HG03097 (cell line): ENCODE data around the gene CENPP.

ENCODE experiments used
- ATAC-seq: cut with Tn5 transposase; IDR thresholded peaks from one replicate; pipeline ENCODE4 v1.9.1; 2021; ENCODE audit not compliant: unreplicated experiment, low FRiP score

The CENPP gene

DNA sequence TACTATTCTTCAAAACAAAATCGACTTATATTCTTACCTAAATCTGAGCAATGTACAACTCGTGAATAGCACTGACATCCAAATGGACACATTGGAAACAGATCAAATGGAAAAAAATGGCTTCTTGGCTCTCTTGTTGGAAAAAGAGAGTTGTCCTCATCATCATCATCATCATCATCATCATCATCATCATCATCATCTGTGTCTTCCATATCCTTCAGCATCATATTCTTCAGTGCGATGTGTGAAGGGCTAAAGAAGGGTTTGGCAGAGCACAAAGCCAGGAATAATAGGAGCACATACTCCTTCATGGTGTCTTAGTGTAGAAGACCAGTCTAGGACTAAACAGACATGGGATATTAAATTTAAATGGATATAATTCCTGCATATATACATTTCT lies 148.8 kb downstream of the CENPP start:
- ATAC-seq, result no peak

DNA sequence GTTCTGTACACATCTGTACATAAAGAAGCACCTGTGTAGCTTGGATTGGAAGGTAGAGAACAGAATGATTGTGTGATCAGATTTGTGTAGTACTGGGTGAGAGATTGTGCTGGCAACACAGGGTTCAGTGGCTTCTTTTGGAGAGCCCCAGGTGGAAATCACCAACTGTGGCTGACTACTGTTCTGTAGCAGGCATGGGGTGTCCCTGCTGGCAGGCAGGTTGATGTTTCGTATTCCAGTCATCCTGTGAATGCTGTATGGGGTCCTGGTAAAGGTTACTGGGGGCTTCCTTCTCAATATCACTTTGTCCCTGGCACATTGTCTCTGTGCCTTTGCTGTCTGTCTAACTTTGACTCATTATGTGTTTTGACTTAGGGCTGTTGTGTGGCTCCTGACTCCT lies 151.2 kb downstream of the CENPP start:
- no peak for ATAC-seq

DNA sequence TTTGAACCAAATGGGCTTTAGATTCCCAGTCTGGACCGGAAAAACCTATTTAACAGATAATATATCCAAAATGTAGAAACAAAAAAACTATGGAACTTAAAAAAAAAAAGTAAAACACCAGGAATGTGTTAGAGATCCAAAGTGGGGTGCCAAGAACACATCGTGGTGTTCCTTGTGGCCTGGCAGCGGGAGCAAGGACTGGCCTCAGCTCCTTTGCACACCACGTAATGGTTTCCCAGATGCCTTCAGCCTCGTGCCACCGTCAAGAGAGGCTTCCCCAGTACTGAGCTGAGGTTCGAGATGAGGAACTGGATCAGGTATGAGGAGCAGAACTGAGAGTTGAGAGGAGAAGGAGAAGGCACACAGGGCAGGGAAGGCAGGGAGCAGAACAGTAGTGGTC lies 153.0 kb downstream of the CENPP start:
- ATAC-seq, result no peak

DNA sequence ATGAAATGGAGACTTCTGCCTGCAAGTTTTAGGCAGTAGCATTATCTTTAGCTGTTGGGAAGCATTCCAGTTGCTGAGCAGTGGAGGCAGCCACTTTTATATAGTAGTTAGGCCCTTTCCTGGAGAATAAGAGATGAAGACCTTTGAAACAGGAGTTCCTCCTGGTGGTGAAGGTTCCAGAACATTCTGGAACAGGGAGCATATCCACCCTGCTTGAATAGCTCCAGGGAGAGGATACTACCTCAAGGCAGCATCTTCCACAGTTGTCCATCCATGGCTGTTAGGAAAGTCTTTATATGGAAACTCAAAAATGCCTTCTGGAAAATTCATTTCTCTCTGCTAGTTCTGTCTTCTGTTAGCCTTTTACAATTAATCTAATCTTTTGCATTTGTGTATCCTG lies 153.6 kb downstream of the CENPP start:
- no peak for ATAC-seq

DNA sequence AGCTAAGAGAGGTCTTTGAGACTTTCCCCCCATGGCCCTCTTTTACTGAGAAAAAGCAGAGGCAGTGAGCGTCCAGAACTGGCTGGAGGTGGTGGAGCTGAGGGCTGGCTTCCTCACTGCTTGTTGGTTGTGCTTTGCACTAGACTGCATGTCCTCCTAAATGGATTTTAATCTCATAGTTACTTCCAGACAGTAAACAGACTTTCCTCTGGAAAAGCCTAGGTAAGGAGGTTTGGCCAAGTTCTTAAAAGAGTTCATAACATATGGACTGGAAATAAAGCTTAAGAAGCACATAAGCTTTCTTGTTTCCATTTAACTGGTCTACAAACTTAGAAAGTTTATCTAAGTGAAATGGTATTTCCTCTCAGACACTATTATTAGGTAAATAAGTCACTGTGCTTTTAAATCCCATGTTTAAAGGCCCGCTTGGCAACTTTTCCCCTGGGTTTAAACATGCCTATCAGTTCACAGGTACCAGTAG lies 154.6 kb downstream of the CENPP start:
- no peak for ATAC-seq

DNA sequence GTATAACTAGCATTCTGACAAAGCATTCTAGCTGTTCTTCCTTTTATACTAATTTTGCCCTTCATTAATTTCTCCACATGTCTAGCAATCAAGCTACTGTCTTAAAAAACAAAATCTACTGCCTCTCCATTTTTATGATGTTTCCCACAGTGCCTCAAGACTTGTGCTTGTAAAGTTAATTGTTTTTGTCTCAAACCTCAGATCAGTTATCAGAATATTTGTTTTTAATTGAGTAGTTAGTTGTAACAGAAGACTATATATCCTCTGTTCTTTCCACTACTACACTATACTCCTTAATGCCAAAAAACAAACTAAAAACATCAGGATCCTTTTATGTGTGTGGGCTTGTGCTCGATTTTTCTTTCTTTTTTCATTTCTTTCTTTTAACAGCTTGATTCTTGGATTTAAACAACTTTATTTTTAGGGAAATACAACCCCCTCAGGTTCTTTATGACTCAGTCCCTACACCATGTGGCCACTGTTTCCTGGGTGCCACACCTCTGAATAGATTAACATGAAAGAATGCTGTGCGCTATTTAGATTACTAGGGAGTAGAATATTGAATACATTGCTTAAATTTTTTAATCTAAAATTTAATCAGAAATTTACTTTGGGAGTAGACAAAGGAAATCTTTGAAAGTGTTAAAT lies 155.4 kb downstream of the CENPP start:
- ATAC-seq, result no peak

DNA sequence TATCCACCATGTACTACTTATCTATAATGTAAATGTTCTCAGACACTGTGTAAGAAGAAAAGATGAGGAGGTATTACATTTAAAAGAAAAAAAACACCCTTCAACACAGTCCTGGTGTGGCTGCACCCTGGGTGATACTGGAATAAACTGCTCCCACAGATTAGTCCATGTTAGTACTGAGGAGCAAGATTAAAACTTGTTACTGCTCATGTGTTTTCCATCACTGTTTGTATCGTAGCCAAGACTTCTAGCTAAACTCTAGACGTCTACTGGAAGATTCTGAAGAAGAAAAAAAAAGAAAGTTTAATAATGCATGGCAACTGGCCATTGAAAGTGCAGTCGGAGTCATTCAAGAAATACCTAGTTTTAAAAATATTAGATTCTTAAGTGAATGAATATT lies 156.6 kb downstream of the CENPP start, which contains the start of gene ASPN:
Gene ASPN (minus strand): TSS at position 178 of the 400 bp plus-strand sequence.
- ATAC-seq, result no peak

DNA sequence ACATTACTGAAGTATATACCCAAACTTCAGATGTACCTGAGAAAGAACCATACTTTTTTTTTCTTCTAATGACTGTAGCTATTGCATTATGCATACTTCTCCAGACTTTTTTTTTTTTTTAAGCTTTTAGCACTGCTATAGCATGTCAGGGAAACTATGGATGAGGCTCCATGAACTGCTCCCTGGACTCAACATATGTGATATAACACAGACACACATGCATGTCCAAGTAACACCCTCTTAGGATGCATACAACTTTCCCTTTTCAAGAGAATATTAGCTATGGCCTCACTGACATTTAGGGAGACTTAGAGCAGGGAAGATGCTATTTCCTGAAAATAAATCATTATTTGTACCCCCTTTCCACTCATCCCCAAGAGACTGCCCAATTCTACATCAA lies 157.1 kb downstream of the CENPP start:
- no peak for ATAC-seq

DNA sequence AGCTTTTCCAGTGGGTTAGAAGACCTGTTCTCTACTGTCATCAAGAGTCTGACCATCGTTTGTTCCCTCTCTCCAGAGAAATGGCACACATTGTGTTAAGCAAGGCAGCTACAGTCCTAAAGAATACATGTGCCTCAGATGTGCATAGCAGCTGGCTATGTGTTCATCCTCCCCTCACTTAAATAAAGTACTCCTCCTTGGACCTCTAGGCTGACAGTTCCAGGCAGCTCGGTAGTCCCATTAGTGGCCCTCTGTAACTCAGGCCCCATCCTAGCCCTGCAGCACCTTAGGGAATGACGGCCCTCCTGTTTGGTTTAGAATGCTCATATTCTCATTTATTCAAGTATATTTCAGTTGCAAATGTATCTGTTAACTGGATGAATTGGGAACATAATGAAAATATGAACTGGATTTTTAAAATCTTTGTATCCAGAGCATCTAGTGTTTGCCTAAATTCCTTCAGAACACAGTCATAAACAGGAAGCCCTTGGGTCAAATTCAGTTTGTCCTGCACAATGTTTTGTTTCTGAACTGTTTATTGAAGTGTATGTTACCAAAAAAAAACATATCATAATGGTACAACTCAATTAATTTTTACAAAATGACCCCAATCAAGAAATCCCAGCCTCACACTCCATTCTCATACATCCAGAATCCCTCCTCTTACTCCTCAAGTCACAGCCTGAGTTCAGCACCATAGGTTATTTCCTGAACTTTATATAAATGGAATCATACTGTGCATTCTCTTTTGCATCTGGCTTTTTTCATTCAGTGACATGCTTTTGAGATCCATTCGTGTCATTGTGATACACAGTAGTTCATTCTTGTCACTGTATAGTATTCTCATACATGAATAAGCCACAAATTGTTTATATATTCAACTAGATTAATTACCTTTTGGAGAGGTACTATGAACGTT lies 158.1 kb downstream of the CENPP start:
- no peak for ATAC-seq

DNA sequence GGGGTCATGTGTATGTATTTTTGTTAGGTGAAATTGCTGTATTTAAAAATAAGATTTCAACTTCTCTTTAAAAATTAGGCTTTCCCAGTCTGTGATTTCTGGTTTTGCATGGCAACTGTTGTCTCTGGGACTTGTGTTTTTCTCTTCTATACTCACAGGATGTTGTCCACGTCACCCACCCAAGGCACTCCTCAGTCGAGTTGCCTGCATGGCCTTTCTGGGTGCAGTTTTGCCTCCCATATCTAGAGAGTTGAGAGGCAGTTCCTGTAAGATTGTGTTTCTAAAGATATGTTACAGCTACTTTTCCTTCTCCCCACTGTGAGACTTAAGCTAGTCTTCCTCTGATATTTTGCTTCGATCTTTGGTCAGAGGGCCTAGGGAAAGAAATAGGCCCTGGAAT lies 158.8 kb downstream of the CENPP start:
- ATAC-seq, result no peak

DNA sequence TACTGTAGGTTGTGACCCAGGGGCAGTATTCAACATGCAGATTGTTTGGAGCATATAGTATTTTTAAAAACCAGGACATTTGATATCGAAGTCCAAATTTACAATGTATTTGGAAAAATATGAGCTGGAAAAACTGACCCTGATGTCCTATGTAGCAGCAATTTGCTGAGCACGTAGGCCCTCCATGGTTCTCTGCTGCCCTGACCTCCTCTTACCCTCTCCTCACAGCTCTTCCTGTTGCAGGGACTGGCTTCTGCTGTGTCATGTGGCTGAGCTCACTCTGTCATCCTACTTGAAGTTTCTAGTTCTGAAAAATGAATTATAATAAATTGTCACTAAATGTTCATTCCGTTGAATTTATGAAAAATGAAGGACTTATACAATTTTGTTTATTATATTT lies 160.6 kb downstream of the CENPP start:
- no peak for ATAC-seq

DNA sequence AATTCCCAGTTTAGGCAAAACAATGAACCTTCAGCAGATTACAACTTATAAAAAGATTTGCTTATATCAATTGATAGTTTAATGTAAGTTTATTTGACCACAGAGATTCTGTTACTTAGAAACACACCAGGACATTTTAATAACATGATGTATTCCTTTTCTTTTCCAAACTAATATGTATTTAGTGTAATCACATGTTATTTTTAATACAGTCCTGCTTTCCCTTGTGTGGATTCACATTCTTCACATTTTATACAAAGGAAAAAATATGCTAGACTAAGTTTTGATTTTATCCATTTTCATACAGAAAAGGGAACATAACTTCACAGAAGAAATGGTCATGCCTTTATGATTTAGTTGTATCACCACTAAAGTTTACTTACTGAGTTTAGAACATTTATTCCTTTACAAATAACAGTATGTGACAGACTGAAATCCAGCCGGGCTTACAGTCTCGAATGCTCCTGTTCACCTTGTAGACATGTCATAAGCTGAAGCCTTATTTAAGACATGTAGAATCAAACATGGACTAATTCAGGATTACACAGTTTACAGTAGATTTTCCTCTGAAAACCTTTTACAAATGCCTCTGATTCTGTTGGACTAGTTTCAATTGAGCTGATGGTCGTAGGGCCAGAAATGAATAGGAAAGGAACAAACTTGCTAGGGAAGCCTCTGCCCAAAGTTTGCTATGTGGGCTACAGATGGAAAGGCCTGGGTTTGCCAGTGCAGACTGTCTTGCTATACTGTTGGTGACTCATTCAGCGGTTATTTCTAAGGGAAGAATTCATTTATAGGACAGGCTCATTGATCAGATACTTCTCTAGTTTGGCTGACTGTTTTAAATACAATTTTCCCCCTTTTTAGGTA lies 163.2 kb downstream of the CENPP start:
- no peak for ATAC-seq

DNA sequence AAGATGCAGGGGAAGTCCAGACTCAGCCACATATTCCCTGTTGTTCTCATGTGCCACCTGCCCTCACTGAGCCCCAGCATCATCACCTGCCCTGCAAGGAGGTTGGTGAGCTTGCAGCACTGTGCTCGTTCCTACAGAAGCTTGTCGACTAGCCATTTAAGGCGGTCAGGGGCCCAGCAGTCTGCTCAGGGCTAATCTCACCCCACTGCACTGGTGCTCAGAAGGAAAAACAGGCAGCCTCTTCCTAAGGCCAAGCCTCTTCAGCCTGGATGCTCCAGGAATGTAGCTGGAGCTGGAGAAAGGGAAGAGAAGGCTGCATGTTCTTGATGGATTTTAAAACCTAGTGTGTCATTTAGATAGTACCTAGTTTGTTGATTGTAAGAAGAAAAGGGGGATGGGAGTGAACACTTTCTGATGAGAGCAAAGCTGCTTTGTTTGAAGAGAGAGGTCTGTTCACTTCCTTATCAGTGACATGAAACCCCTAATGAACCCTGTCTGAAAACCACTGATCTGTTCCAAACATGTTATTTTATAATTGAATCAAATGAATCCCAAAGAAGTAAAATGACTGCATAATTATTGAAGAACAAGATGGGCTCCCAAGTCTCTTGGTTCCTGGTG lies 167.1 kb downstream of the CENPP start:
- ATAC-seq, result no peak

DNA sequence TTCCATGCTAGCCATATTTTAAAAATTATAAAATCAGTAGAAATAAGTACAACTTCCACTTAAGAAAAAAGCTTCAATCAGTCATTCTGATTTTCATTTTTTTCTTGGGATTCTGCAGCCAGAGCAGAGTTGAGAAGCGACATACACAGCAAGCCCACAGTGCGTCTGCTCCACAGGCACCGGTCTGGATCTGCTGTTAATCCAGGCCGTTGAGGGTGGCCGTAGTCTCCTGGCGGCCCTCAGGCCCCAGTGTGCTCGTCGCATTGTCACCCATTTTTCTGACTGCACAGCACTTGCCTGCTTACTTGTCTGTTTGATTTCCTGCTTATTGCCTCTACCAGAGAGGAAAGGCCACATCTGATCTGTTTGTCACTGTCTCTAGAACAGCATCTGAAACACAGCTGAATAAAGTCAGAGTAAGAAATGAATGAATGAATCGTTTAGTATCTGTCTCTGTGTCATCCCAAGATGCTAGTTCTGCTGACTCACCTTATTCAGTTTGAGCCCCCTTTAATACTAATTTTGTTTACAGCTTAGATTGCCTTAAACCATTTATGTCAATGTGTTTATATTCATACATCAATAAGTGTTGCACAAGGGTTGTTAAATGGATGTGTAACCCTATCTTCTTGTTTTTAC lies 168.1 kb downstream of the CENPP start:
- no peak for ATAC-seq

DNA sequence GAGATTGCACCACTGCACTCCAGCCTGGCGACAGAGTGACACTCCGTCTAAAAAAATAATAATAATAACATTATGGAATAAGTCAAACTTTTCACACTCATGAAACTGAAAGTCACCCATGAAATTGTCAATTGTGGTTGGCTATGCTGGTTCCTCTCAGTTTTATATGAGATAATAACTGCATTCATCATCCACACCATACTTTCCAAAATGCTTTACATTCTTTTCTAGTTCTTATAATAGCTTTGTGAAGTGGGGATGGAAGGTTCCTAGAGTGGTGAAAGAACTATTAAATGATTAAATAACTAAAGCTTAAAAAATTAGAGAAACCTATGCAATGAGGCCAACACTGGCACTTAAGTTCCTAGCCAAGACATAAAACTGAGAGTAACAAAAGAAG lies 169.1 kb downstream of the CENPP start:
- no peak for ATAC-seq

DNA sequence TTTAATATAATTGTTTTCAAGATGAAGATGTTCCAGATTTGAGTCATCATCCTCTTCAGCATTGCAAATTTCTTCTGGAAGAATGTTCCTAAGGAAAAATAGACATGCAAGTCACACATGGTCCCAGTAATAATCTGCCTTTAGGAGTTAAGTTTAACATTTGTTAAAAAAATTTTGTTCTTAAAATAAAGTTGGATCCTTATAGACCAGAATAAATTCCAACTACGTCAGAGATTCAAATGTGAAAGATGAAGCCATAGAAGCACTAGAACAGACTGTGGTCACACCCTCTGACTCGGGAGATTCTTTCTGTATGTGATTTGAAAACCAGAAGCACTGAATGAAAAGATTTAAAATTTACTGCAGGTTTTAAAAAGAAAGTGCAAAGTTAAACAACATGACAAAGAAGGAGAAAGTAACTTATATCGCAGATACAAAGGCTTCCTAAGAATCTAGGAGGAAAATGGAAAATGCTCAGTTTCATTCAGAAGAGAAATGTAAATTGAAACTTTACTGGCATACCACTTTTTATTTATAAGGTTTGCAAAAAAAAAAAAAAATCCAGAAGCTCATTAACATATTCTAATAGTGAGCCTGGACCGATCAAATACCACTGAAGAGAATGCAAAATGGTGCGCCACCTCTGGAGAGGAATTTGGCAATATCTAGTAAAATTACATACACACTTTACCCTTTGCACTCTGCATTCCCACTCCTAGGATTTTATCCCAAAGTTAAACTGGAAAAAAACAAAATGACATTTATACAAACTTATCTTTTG lies 170.8 kb downstream of the CENPP start:
- no peak for ATAC-seq

DNA sequence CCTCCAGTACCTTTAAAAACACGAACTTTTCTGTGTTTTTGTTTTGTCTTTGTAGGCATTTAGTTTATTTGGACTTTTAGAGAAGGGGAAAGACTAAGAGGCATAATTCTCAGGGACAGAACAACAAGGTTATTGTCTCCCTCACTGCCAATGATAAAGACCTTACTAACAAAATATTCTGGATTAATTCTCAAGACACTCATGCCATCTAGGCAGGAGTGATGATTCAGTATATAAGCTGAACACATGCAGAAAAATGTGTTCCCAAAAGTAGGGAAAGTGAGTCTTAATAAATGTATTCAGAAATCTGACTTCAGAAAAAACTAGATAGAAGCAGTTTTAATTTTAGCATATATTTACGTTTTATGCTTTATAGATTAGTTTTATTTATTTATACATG lies 173.9 kb downstream of the CENPP start:
- ATAC-seq, result no peak

DNA sequence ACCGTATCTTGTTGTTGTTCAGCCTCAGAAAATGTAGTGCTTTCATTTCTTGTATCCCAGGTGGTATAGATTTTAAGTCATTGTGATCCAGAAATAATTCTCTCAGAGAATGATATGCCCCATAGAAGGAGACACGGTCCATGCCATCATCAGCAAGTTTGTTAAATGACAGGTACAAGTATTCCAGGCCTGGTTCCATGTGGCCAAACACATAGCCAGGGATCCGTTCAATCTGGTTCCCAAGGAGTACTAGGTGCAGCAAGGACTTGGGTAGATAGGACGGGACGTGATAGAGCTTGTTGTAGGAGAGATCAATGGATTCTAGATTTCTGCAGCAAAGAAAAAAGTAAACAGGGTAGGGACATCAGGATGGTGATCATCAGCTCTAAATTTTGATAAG lies 175.0 kb downstream of the CENPP start:
- no peak for ATAC-seq

DNA sequence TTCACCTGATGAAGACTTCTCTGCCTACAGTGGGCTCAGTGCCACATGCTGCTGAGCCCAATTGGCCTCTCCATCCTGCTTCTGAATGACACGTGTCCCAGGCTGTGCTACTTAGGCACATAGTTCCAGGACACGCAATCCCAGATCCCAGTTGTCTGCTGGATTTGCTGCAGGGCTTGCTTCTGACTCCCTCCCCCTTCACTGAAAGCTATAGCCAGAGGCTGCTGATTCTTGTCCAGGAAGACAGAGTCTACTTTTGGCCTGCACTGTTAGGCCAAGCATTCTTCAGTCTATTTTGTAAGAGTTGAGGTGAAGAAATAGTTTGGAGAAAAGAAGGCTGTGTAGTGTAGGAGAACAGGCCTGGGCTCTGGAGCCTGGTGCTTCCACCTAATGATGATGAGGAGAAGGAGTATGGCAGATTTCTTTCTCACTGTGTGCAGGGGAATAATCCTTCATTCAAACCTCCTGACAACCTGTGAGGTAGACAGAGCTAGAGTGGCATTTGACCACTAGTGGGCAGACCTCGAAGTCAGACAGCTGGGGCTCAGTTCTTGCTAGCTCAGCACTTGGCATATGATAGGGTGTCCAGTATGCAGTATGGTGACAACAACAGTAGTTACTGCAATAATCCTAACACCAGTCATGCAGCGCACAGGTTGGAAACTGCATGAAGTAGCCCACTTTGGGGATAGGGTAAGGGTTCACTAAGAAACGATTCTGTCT lies 176.1 kb downstream of the CENPP start:
- ATAC-seq, result no peak
